ENCODE data around the gene GDPD3. TPM values are rescaled to one million over a fixed set of nuclear protein-coding genes. Genes with fewer than 3 reads are reported as not detected.

GDPD3 gene
- total RNA-seq, 3 donors from 2014 or later (not counting 1 experiment from before 2014, with no cell fraction given): 5.3 to 14.7 (median 9.1) TPM

- H3K4me3 Mint-ChIP-seq: no peak overlapping the region
- H3K27me3 Mint-ChIP-seq (ENCODE audit: low read depth in 2 of 2): peaks cover 0 to 3% of the 10 kb centered on the region in 2 donors
- Histone ChIP-seq H3K27ac (ENCODE audit: low read length) (no peak overlapping the region), H3K4me1 (ENCODE audit: control insufficient read depth, insufficient read depth, low read length) (peaks cover 4% of the 10 kb centered on the region), H3K9me3 (ENCODE audit: control insufficient read depth, insufficient read depth, low read length) (no peaks in the 10 kb centered on the region), H3K27me3 (ENCODE audit: control insufficient read depth, insufficient read depth, low read length) (no peaks in the 10 kb centered on the region), H3K4me3 (ENCODE audit: low read length) (no peak overlapping the region), H3K36me3 (ENCODE audit: control insufficient read depth, insufficient read depth, low read length) (no peaks in the 10 kb centered on the region)
- H3K4me1 Mint-ChIP-seq: peaks cover 2 to 5% of the 10 kb centered on the region in 2 donors
- H3K9me3 Mint-ChIP-seq: no peaks in the 10 kb centered on the region
- intact Hi-C loops (cut with micrococcal nuclease): no loop called here
- H3K27ac Mint-ChIP-seq: no peak overlapping the region
- 87% methylated on average over 8 of the region's 8 CpGs for WGBS (ENCODE audit: insufficient coverage)
- no peaks in the 10 kb centered on the region for H3K36me3 Mint-ChIP-seq
- DNase-seq (no peak), ATAC-seq (no peak)
- TF ChIP-seq CTCF (IDR thresholded peaks at IDR 0.05): no peak
Measured at GRCh38 chr16:30137897-30138296, 24.6 kb upstream of the GDPD3 start.

- ATAC-seq (no peak), DNase-seq (no peak)
- no peak overlapping the region for H3K27ac Mint-ChIP-seq
- no peaks in the 10 kb centered on the region for H3K4me1 ChIP-seq (ENCODE audit: control insufficient read depth, insufficient read depth, low read length)
- H3K9me3 Mint-ChIP-seq: no peaks in the 10 kb centered on the region
- no peaks in the 10 kb centered on the region for H3K36me3 Mint-ChIP-seq
- H3K27me3 Mint-ChIP-seq (ENCODE audit: low read depth in 2 of 2): peaks cover 0 to 3% of the 10 kb centered on the region in 2 donors
- WGBS (ENCODE audit: insufficient coverage): 91% methylated on average over 11 of the region's 11 CpGs
- no peaks in the 10 kb centered on the region for H3K36me3 ChIP-seq (ENCODE audit: control insufficient read depth, insufficient read depth, low read length)
- H3K9me3 ChIP-seq (ENCODE audit: control insufficient read depth, insufficient read depth, low read length): no peaks in the 10 kb centered on the region
- intact Hi-C loops (cut with micrococcal nuclease): no loop called here
- no peak for TF ChIP-seq CTCF (IDR thresholded peaks at IDR 0.05)
- no peaks in the 10 kb centered on the region for H3K27me3 ChIP-seq (ENCODE audit: control insufficient read depth, insufficient read depth, low read length)
- H3K4me1 Mint-ChIP-seq: peaks cover 0 to 4% of the 10 kb centered on the region in 2 donors
- no peak overlapping the region for H3K4me3 ChIP-seq (ENCODE audit: low read length)
- no peak overlapping the region for H3K27ac ChIP-seq (ENCODE audit: low read length)
- H3K4me3 Mint-ChIP-seq: no peak overlapping the region
Measured at GRCh38 chr16:30136971-30137605, 23.8 kb upstream of the GDPD3 start.

GRCh38 chr16:30132591-30132990, 19.3 kb upstream of the GDPD3 start:
- WGBS (ENCODE audit: insufficient coverage): 77% methylated on average over 3 of the region's 3 CpGs
- Mint-ChIP-seq H3K9me3 (no peaks in the 10 kb centered on the region), H3K27me3 (ENCODE audit: low read depth in 2 of 2) (no peaks in the 10 kb centered on the region), H3K27ac (no peak overlapping the region), H3K4me3 (no peak overlapping the region), H3K4me1 (no peaks in the 10 kb centered on the region), H3K36me3 (no peaks in the 10 kb centered on the region)
- no peak overlapping the region for H3K27ac ChIP-seq (ENCODE audit: low read length)
- ATAC-seq (no peak), DNase-seq (no peak)
- no peaks in the 10 kb centered on the region for H3K36me3 ChIP-seq (ENCODE audit: control insufficient read depth, insufficient read depth, low read length)
- no peaks in the 10 kb centered on the region for H3K27me3 ChIP-seq (ENCODE audit: control insufficient read depth, insufficient read depth, low read length)
- peaks cover 16% of the 10 kb centered on the region for H3K4me1 ChIP-seq (ENCODE audit: control insufficient read depth, insufficient read depth, low read length)
- intact Hi-C loops (cut with micrococcal nuclease): no loop called here
- H3K9me3 ChIP-seq (ENCODE audit: control insufficient read depth, insufficient read depth, low read length): peaks cover 11% of the 10 kb centered on the region
- no peak for TF ChIP-seq CTCF (IDR thresholded peaks at IDR 0.05)
- H3K4me3 ChIP-seq (ENCODE audit: low read length): no peak overlapping the region

Data from natural killer cell (primary cell).